Transverse colon (tissue), 4 donors: Measurements from ENCODE around the gene DMD. TPM values are rescaled to one million over a fixed set of nuclear protein-coding genes. Genes with fewer than 3 reads are reported as not detected.

Experiments
- DNase-seq: peaks from one replicate; pipeline ENCODE4 v3.0.0-alpha.2; 2019
- H3K27ac ChIP-seq, 4 donors: fragments of 200-600 bp; sonication (generic); 2 replicates each; pipeline ENCODE4 v1.5.1; 2016 to 2018; ENCODE audit warnings: inconsistent platforms in 4 of 4
- H3K27me3 ChIP-seq: fragments of 200-600 bp; sonication (generic); 2 replicates; pipeline ENCODE4 v1.5.1; 2017; ENCODE audit warnings: inconsistent platforms
- H3K36me3 ChIP-seq, 4 donors: fragments of 200-600 bp; sonication (generic); 2 replicates each; pipeline ENCODE4 v1.5.1; 2017 to 2019; ENCODE audit warnings: inconsistent platforms in 4 of 4
- H3K4me1 ChIP-seq, 4 donors: fragments of 200-600 bp; sonication (generic); 2 replicates each; pipeline ENCODE4 v1.5.1; 2017 to 2020; ENCODE audit warnings: inconsistent platforms in 4 of 4
- H3K4me3 ChIP-seq, 4 donors: fragments of 200-600 bp; sonication (generic); 1 replicate in 1 of 4; 2 replicates in 3 of 4; pipeline versions ENCODE4 v1.5.1 to v1.6.1; 2017 to 2019; ENCODE audit warnings: inconsistent platforms in 4 of 4
- H3K9me3 ChIP-seq, 2 donors: fragments of 200-600 bp; sonication (generic); 2 replicates each; pipeline ENCODE4 v1.5.1; 2017 to 2019; ENCODE audit warnings: inconsistent platforms in 2 of 2
- EP300 ChIP-seq: sonication (generic); formaldehyde crosslinking; IDR thresholded peaks from one replicate; pipeline ENCODE4 v1.6.1; 2017; ENCODE audit warnings: antibody characterized with exemption, low read depth
- POLR2A ChIP-seq: fragments of 450-650 bp; IDR thresholded peaks from one replicate; pipeline ENCODE4 v1.6.1; 2016; ENCODE audit warnings: antibody characterized with exemption, mild to moderate bottlenecking, moderate library complexity
- POLR2AphosphoS5 ChIP-seq, 3 donors: sonication (generic); formaldehyde crosslinking; IDR thresholded peaks; one replicate each; pipeline ENCODE4 v1.6.1; 2016; ENCODE audit warnings: antibody characterized with exemption in 3 of 3
- WGBS, 2 donors: methylation state at CpG; one replicate each; pipeline ENCODE4 v1.1.5; 2018; ENCODE audit warnings: low coverage in 1 of 2; 5-methylcytosine and 5-hydroxymethylcytosine counted together
- in situ Hi-C, 4 donors: fragments of 200-750 bp; cut with MboI; loops; one replicate each; pipeline versions ENCODE4 v1.15.0 to v1.15.1; 2017; ENCODE audit warnings: low sequenced_read_pairs in 3 of 4, low pct_ligation_motif_present in 1 of 4, low pct_unique_long_range_greater_than_20kb in 1 of 4
- intact Hi-C: fragments of 100-400 bp; cut with DNase I; formaldehyde crosslinking; loops from one replicate; pipeline ENCODE4 v1.15.1; 2023; ENCODE audit warnings: low total_unique reads
- total RNA-seq, 4 donors: library from RNA; depleted of rRNA; stranded (reverse); fragments of >200 nt; gene quantifications; one replicate each; pipeline ENCODE4 v1.1.0, GENCODE V29; 2016
- TF ChIP-seq, protein P1 (sequence below), 5 experiments: fragments of 200-600 bp in 3 of 5; fragments of 450-650 bp in 2 of 5; sonication (generic) in 3 of 5; IDR thresholded peaks; 1 replicate in 2 of 5; 2 replicates in 3 of 5; pipeline ENCODE4 v1.5.1; 2016 to 2017; ENCODE audit warnings: antibody characterized with exemption in 5 of 5, inconsistent platforms in 3 of 5, mild to moderate bottlenecking in 2 of 5, moderate library complexity in 1 of 5

The DMD gene
- total RNA-seq, 4 donors from 2014 or later, result 20.9 to 44.6 (median 32.5) TPM

- no peak overlapping the region for H3K4me3 ChIP-seq
- H3K4me1 ChIP-seq, result no peaks in the 10 kb centered on the region
Measured at GRCh38 chrX:31523884-31524536, 1687.3 kb downstream of the DMD start.

DNA sequence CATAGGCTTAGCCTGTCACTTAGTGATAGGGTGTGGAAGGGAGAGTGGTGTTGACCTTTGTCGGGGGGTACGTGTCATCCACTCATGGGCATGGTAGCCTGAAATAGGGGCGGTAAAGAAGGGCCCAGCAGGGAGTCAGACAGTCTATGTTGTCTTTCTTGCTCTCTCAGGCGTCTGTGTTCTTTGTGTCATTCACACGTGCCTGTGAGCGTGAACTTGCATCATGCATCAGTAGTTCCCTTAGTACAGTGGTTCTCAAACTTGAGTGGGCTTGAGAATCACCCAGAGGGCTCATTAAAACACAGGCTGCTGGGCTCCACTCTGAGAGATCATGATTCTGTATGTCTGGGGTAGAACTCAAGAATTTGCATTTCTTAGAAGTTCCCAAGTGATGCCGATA lies 1688.6 kb downstream of the DMD start:
- no peaks in the 10 kb centered on the region for H3K9me3 ChIP-seq
- in situ Hi-C loops, result loop anchor here in 1 of 4 donors (25.0 kb wide), 1 partner anchor 110 kb away; no protein-coding TSS in a partner anchor
- TF ChIP-seq, protein P1, sequence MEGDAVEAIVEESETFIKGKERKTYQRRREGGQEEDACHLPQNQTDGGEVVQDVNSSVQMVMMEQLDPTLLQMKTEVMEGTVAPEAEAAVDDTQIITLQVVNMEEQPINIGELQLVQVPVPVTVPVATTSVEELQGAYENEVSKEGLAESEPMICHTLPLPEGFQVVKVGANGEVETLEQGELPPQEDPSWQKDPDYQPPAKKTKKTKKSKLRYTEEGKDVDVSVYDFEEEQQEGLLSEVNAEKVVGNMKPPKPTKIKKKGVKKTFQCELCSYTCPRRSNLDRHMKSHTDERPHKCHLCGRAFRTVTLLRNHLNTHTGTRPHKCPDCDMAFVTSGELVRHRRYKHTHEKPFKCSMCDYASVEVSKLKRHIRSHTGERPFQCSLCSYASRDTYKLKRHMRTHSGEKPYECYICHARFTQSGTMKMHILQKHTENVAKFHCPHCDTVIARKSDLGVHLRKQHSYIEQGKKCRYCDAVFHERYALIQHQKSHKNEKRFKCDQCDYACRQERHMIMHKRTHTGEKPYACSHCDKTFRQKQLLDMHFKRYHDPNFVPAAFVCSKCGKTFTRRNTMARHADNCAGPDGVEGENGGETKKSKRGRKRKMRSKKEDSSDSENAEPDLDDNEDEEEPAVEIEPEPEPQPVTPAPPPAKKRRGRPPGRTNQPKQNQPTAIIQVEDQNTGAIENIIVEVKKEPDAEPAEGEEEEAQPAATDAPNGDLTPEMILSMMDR (IDR thresholded peaks at IDR 0.05), result no peak
- TF ChIP-seq POLR2A (no peak), EP300 (no peak), POLR2AphosphoS5 (IDR thresholded peaks at IDR 0.05) (no peak)
- intact Hi-C loops, result no loop called here
- no peak overlapping the region for H3K27ac ChIP-seq
- 78% methylated on average over 7 of the region's 7 CpGs; no CpG with 5 or more reads in 1 of the 2 donors for WGBS, 2 donors
- no peaks in the 10 kb centered on the region for H3K27me3 ChIP-seq
- DNase-seq, result no peak
- no peak overlapping the region for H3K4me3 ChIP-seq
- H3K36me3 ChIP-seq, result no peaks in the 10 kb centered on the region
- H3K4me1 ChIP-seq, result no peaks in the 10 kb centered on the region

More at GRCh38 chrX:31523884-31524536, 1687.3 kb downstream of the DMD start:
- in situ Hi-C loops (loop anchor here in 1 of 4 donors (25.0 kb wide), 1 partner anchor 112 kb away; no protein-coding TSS in a partner anchor), intact Hi-C loops (no loop called here)
- 44 to 50% methylated on average over 3 to 7 of the region's 7 CpGs for WGBS, 2 donors
- H3K27ac ChIP-seq, result no peak overlapping the region
- no peaks in the 10 kb centered on the region for H3K27me3 ChIP-seq
- DNase-seq, result no peak
- no peaks in the 10 kb centered on the region for H3K9me3 ChIP-seq
- TF ChIP-seq POLR2A, result no peak
- no peaks in the 10 kb centered on the region for H3K36me3 ChIP-seq

- WGBS, 2 donors, result 80 to 82% methylated on average over 1 to 3 of the region's 3 CpGs
- no peak overlapping the region for H3K4me3 ChIP-seq
- H3K27me3 ChIP-seq, result no peaks in the 10 kb centered on the region
Measured at GRCh38 chrX:31521941-31522340, 1689.4 kb downstream of the DMD start.

GRCh38 chrX:31516527-31516926 lies 1694.8 kb downstream of the DMD start:
- no peak for DNase-seq
- Histone ChIP-seq H3K4me1 (no peaks in the 10 kb centered on the region), H3K4me3 (no peak overlapping the region), H3K9me3 (no peaks in the 10 kb centered on the region), H3K27ac (no peak overlapping the region), H3K27me3 (no peaks in the 10 kb centered on the region), H3K36me3 (no peaks in the 10 kb centered on the region)
- WGBS, 2 donors, result 73% methylated on average over 6 of the region's 6 CpGs; no CpG with 5 or more reads in 1 of the 2 donors
- in situ Hi-C loops, result loop anchor here in 1 of 4 donors (25.0 kb wide), 1 partner anchor 104 kb away; no protein-coding TSS in a partner anchor
- intact Hi-C loops, result no loop called here
- TF ChIP-seq POLR2A (no peak), POLR2AphosphoS5 (IDR thresholded peaks at IDR 0.05) (no peak)

More at GRCh38 chrX:31521941-31522340, 1689.4 kb downstream of the DMD start:
- Histone ChIP-seq H3K9me3 (no peaks in the 10 kb centered on the region), H3K27ac (no peak overlapping the region), H3K36me3 (no peaks in the 10 kb centered on the region), H3K4me1 (no peaks in the 10 kb centered on the region)
- in situ Hi-C loops, result loop anchor here in 1 of 4 donors (25.0 kb wide), 1 partner anchor 110 kb away; no protein-coding TSS in a partner anchor
- intact Hi-C loops, result no loop called here
- no peak for DNase-seq
- TF ChIP-seq, protein P1 (IDR thresholded peaks at IDR 0.05), result no peak
- no peak for TF ChIP-seq POLR2AphosphoS5 (IDR thresholded peaks at IDR 0.05)
- TF ChIP-seq POLR2A, result no peak
- no peak for TF ChIP-seq EP300

DNA sequence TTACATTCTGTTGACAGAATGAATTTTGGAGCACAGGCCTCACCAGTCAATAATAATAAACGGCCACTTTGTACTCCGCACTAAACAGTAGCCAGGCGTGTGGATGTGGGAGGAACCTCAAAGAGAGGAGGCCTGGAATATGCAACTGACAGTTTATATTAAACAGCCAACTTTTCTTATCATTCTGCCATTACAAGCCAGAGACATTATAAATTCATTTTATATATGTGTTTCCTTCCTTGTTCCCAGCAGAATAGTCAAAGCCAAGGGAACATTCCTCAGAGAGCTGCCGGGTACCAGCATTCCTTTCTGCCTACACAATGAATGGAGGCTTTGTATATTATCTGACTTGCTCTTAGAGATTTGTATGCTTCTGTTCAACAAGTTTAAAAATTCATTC lies 1703.0 kb downstream of the DMD start:
- in situ Hi-C loops (loop anchor here in 1 of 4 donors (25.0 kb wide), 1 partner anchor 96 kb away; no protein-coding TSS in a partner anchor), intact Hi-C loops (no loop called here)

More for the DNA sequence above, 1703.0 kb downstream of the DMD start:
- Histone ChIP-seq H3K27ac (peak overlapping the region in 3 of 4 donors; percentile 14 to 51 (median 42)), H3K4me3 (no peak overlapping the region), H3K36me3 (no peaks in the 10 kb centered on the region), H3K9me3 (no peaks in the 10 kb centered on the region), H3K4me1 (no peaks in the 10 kb centered on the region), H3K27me3 (no peaks in the 10 kb centered on the region)
- TF ChIP-seq POLR2AphosphoS5 (IDR thresholded peaks at IDR 0.05) (peak in 2 of 3 donors; percentile 10 to 61), POLR2A (no peak), EP300 (peak; percentile 5)
- TF ChIP-seq, protein P1 (IDR thresholded peaks at IDR 0.05), result no peak
- 27% methylated on average over 4 of the region's 4 CpGs; no CpG with 5 or more reads in 1 of the 2 donors for WGBS, 2 donors
- DNase-seq, result peak; percentile 8
